SKM-1 treated with dmso at 0.1 percent for 144 hours (cell line): ENCODE measurements around the gene TLN1.
A peak's percentile ranks its signal among the peaks of the same experiment; 100 is the strongest.

ENCODE experiments used
- DNase-seq: peaks from one replicate; lab custom pipeline; 2025; ENCODE audit not compliant: unreplicated experiment; lab: John Stamatoyannopoulos, UW

TLN1 gene

DNA sequence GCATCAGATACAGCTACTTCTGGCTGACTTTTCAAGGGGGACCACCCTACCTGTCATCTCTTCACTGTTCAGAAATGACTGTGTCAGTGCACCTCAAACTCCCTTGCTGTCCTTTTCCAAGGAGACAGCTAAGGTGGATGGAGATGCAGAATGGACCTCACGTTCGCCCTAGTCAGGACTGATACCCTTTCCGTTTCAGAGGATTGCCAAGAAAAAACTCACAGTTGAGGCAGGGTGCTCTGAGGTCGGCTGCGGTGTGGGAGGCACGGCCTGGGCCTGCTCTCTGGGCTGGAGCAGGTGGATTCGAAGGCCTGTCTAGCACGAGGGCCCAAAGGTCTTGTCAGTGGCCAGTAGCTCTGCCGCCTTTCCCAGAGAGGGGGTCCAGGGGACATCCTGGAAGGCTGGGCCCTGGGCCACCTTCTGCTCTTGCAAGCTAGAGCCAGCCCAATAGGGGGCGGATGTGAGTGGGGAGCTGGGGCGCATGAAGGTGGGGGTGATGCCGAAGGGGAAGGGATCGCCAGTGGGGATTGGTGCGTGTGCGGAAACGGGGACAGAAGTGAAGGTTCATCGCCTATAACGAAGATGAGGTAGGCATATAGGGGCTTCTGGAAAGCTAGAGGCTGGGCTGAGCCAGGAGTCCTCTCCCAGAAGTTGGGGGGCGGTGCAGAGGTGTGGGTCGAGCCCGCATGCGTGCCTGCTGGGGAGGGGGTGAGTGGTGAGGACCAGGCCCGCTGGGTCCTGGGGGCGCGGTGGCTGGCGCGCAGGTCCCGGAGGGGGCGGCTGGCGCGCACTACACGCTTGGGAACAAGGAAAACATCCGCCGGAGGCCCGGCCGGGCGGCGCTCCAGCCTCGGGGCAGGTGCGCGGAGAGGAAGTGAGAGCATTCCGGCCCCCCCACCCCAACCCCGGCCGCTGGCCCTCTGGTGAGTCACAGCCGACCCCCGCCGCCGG, 24.6 kb upstream of the TLN1 start:
- peak; percentile 61 for DNase-seq

DNA sequence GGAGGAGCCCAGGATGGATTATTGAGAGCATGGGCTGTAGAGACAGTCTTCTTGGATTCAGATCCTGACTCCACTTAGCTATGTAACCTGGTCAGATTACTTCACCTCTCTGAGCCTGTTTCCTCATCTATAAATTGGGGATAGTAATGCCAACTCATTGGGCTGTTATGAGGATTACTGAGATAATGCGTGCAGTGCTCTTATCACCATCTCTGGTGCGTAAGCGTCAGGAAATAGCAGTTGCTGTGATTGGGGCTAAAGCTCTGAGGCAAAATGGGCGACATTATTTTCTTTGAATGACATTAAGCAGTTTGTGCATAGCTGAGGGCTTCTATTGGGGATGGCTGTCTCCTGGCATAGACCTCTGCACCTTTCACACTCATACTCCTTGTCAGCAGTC, 23.1 kb upstream of the TLN1 start:
- DNase-seq: no peak

DNA sequence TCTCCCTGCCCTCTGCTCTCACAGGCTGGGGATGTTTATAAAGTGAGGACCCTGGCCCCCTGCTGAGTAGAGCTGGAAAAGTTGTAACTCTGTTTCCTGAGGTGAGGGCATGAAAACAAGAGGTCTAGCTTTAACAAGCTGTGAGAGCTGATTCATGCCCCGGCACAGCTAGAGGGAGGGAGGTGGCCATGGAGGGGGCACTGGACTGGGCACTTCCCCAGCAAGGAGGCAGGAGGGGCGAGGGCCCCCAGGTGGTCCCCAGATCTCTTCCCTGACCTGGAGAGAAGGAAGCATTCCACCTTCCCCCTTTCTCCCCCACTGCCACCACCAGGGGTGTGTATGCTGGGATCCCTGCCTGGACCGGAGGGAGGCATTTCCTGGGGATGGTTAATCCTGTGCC, 22.3 kb upstream of the TLN1 start, which contains the start of gene MSMP:
TSS of gene MSMP (minus strand) at position 13 of the 400 bp plus-strand sequence. CDS start 147 bp downstream, outside the sequence.
- DNase-seq: no peak

GRCh38 chr9:35753466-35753865, 21.5 kb upstream of the TLN1 start:
- DNase-seq: no peak

DNA sequence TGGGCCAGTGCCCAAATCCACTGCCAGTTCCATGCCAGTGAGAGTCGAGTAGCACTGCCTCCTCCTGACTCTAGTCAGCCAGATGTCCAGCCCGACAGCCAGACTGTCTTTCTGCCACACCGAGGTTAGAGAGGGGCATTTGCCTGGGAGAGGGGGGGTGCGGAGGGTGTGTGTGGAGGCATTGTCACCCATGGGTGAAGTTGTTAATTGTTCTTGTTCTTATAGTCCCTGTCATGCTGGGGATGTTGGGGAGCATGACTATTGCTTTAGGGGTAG, 18.2 kb upstream of the TLN1 start:
- no peak for DNase-seq

DNA sequence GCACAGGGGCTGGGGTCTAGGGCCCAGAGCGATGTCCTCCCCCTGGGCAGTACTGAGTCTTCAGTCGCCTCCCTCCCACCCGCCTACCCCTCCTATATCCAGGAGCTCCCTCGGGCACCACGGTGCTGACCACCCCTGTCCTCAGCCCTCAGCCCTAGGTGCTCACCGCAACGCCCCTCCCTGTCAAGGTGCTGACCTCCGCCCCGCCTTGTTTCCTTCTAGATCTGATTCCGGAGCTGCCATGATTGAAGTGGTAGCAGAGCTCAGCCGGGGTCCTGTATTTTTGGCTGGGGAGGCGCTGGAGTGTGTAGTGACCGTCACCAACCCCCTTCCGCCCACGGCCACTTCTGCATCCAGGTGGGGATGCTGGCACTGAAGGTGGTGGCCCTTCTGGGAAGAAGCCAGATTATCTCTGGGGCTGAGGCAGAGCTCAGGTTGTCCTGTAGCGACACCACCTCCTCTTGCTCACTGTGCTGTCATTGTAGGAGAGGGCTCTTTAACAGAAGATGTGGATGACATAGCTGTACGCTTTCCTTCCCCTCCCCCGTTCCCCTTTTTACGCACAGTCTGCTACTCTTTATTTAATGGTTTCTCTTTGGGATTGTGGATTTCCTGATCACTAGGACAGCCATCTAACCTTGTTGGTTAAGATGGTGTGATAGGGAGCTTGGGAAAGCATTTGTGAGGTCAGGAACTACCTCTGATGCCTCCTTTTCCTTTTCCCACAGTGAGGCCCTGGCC, 17.7 kb upstream of the TLN1 start:
- DNase-seq: no peak

GRCh38 chr9:35748858-35749514, 17.0 kb upstream of the TLN1 start, which contains the start of the genes GBA2 and RGP1:
Gene GBA2, minus strand, starts transcription at chr9:35749228. Its CDS starts 524 bp downstream, at chr9:35748704.
Gene RGP1, plus strand, starts transcription at chr9:35749287. Its CDS starts 469 bp downstream, at chr9:35749756.
- DNase-seq: peak; percentile 53

GRCh38 chr9:35748242-35748857, 16.4 kb upstream of the TLN1 start:
- no peak for DNase-seq

- DNase-seq: no peak
These were observed 14.6 kb upstream of the TLN1 start for GRCh38 chr9:35746583-35746982.

DNA sequence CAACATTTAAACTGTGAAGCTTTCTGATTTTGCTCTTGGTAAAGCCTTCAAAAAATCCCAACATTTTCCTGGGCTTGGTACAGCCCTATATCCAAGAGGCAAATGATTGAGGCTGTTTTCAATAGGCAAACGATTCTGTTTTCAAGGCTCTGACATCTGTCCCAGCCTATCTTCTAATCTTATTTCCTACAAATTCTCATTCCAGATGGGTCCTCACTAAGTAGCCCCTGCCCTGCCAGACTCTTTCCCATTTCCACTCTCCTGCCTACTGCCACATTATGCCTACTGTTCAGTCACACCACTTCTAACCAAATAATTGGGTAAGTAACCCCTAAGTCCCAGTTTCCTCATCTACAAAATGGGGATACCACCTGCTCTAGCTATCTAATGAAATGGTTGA, 13.6 kb upstream of the TLN1 start:
- DNase-seq: no peak

DNA sequence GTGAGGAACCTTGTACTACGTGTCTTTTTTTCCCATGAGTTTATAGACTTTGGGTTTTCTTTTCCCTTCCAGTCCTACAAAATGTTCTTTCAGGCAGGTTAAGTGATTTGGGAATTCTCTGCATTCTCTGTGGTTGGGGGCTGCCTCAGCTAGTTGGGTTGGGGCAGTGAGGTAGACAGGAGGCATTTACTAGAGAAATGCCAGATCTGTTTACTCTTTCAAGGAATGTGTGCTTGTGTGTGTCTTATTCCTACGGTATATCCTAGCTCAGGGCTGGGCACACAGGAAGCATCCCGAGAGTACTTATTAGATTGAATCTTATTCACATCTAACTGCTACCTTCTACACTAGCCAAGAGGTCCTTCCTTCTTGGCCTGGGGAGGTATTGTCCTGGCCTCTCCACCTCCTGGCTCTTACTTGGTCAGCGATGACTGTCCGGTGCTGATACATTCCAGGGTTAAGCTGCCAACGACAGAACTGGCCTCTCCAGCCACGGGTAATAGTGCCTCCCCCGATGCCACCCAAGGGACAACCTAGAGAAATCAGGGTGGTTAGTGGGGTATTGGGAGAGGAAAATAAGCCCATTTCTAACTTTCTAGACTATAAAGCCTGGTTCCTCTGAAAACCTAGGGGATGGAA, 12.0 kb upstream of the TLN1 start:
- no peak for DNase-seq

- DNase-seq: no peak
These were observed 11.5 kb upstream of the TLN1 start for GRCh38 chr9:35743452-35743851.

DNA sequence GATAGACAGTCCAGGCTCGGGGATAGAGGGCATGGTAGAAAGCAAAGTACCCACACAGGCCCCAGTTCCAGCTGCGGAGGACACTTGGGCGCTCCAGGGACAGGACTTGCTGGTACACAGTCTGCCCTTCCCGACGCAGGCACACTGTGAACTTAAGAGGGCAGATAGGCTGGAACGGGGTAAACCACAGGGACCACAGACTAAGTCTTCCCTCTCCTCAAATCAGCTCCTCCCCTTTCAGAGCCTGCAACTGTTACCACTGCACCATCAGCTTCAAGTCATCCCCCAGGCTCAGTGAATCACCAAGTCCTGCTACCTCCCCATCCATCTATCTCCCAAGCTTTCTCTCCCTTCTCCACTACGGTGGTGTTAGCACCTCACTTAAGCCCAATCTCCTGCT, 9.7 kb upstream of the TLN1 start:
- no peak for DNase-seq

- DNase-seq: no peak
These were observed 8.2 kb upstream of the TLN1 start for GRCh38 chr9:35740243-35740642.

DNA sequence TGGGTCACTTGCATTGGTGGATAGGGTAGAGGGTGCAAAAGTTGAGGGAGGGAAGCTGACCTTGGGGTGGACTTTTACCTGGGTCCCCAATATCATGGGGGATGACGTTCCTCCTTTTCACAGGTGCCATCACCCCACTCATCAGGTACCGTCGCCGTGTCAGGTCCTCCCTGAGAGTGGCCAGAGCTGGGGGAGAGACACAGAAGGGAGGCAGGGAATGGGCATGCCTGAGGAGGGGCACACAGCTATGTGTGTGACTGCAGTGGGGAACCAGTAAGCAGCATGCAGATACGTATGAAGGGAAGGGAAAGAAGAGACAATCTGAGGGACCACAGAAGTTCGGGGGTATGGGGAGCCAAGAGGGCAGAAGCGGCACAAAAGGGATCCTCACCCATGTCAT, 6.9 kb upstream of the TLN1 start:
- DNase-seq: no peak

GRCh38 chr9:35738186-35738585, 6.2 kb upstream of the TLN1 start:
- no peak for DNase-seq

DNA sequence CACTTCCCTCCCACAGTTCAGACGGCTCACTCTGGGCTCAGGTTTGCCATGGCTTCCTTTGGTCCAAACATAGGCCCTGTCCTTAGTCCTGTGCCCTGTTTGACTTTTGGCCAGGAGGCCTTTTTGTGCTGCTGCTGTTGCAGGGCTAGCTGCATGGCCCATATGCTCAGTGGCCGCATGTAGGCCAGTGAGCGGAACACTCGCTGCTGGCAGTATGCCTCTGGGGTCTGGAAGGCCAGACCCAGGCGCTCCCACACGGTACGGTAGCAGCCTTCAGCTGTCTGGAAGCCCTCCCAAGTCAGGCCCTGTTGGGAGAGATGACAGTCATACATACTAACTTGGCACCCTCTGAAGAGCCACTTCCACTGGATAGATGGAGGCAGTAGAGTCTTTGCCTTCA, 5.1 kb upstream of the TLN1 start:
- DNase-seq: no peak

DNA sequence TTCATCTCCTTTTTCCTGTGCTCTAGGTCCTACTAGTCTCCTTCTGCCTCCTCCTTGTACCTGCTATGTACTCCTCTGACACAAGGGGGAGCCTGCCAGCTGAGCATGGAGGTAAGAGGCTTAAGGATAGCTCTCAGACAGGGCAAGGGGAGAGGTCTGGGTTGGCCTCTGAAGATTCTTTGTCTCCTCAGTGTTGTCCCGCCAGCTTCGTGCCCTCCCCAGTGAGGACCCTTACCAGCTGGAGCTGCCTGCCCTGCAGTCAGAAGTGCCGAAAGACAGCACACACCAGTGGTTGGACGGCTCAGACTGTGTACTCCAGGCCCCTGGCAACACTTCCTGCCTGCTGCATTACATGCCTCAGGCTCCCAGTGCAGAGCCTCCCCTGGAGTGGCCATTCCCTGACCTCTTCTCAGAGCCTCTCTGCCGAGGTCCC, 4.2 kb upstream of the TLN1 start:
- DNase-seq: peak; percentile 74

GRCh38 chr9:35734096-35734495, 2.1 kb upstream of the TLN1 start:
- no peak for DNase-seq

- no peak for DNase-seq
These were observed 976 bp upstream of the TLN1 start for GRCh38 chr9:35732800-35733541.
